CD8-positive, alpha-beta memory T cell (primary cell): ENCODE data around the gene OSER1. TPM values are rescaled to one million over a fixed set of nuclear protein-coding genes. Genes with fewer than 3 reads are reported as not detected.

Source experiments
- CTCF ChIA-PET: fragments of 350-600 bp; sonication (Branson Sonifier 250); formaldehyde crosslinking; loops from one replicate; lab custom pipeline; 2021; ENCODE audit warnings: antibody characterized with exemption; lab: Charles Lee
- POLR2A ChIA-PET: fragments of 350-600 bp; sonication (Branson Sonifier 250); formaldehyde crosslinking; loops from one replicate; lab custom pipeline; 2021; ENCODE audit warnings: antibody characterized with exemption; lab: Charles Lee
- DNase-seq, 5 donors: peaks; one replicate each; pipeline versions ENCODE4 v3.0.0 to v3.0.0-alpha.2; 2020 to 2022; ENCODE audit warnings: mixed read lengths in 1 of 5
- H3K27ac ChIP-seq: one replicate; pipeline ENCODE4 v1.7.0; 2013; ENCODE audit warnings: low read depth, mild to moderate bottlenecking, low read length, moderate library complexity
- H3K27me3 ChIP-seq: 2 replicates; pipeline ENCODE4 v1.7.0; 2013; ENCODE audit warnings: low read length, mild to moderate bottlenecking; ENCODE audit not compliant: insufficient read depth, poor library complexity, severe bottlenecking
- H3K36me3 ChIP-seq: 2 replicates; pipeline ENCODE4 v1.7.0; 2013; ENCODE audit warnings: mild to moderate bottlenecking, low read length, moderate library complexity; ENCODE audit not compliant: insufficient read depth
- H3K4me1 ChIP-seq: 2 replicates; pipeline ENCODE4 v1.7.0; 2013; ENCODE audit warnings: mild to moderate bottlenecking, low read length, moderate library complexity; ENCODE audit not compliant: insufficient read depth
- H3K4me3 ChIP-seq: 2 replicates; pipeline ENCODE4 v1.7.0; 2013; ENCODE audit warnings: mild to moderate bottlenecking, low read length
- H3K9me3 ChIP-seq: 2 replicates; pipeline ENCODE4 v1.7.0; 2013; ENCODE audit warnings: mild to moderate bottlenecking, low read length
- H3K27ac Mint-ChIP-seq, 8 donors: one replicate each; pipeline ENCODE4 v1.8.0; 2020 to 2021; ENCODE audit warnings: mixed read lengths in 8 of 8, mild to moderate bottlenecking in 6 of 8, inconsistent platforms in 3 of 8, moderate library complexity in 3 of 8
- H3K27me3 Mint-ChIP-seq, 2 donors: one replicate each; pipeline ENCODE4 v1.8.0; 2020 to 2021; ENCODE audit warnings: mixed read lengths in 2 of 2, mild to moderate bottlenecking in 1 of 2, moderate library complexity in 1 of 2
- H3K36me3 Mint-ChIP-seq, 3 donors: one replicate each; pipeline ENCODE4 v1.8.0; 2020 to 2021; ENCODE audit warnings: mixed read lengths in 3 of 3, inconsistent platforms in 1 of 3, mild to moderate bottlenecking in 1 of 3
- H3K4me1 Mint-ChIP-seq, 3 donors: one replicate each; pipeline ENCODE4 v1.8.0; 2020 to 2021; ENCODE audit warnings: mixed read lengths in 3 of 3, inconsistent platforms in 1 of 3, mild to moderate bottlenecking in 1 of 3
- H3K4me3 Mint-ChIP-seq, 7 donors: one replicate each; pipeline ENCODE4 v1.8.0; 2020 to 2021; ENCODE audit warnings: mixed read lengths in 7 of 7, mild to moderate bottlenecking in 6 of 7, moderate library complexity in 4 of 7, inconsistent platforms in 2 of 7
- H3K9me3 Mint-ChIP-seq, 5 donors: one replicate each; pipeline ENCODE4 v1.8.0; 2020 to 2022; ENCODE audit warnings: mixed read lengths in 5 of 5, mild to moderate bottlenecking in 3 of 5, moderate library complexity in 2 of 5, inconsistent platforms in 1 of 5
- polyA plus RNA-seq: library from polyadenylated mRNA; unstranded; fragments of 300-500 nt; fragmentation: Illumina TruSeq; gene quantifications from one replicate; pipeline ENCODE4 v1.2.3, GENCODE V29; 2021
- total RNA-seq, 2 experiments: library from RNA; stranded (reverse); gene quantifications; one replicate each; pipeline ENCODE4 v1.2.3, GENCODE V29; 2021

OSER1 gene
- 10 to 100 TPM; 24.8 to 25.7 TPM for total RNA-seq
- polyA plus RNA-seq = 35.1 TPM

DNA sequence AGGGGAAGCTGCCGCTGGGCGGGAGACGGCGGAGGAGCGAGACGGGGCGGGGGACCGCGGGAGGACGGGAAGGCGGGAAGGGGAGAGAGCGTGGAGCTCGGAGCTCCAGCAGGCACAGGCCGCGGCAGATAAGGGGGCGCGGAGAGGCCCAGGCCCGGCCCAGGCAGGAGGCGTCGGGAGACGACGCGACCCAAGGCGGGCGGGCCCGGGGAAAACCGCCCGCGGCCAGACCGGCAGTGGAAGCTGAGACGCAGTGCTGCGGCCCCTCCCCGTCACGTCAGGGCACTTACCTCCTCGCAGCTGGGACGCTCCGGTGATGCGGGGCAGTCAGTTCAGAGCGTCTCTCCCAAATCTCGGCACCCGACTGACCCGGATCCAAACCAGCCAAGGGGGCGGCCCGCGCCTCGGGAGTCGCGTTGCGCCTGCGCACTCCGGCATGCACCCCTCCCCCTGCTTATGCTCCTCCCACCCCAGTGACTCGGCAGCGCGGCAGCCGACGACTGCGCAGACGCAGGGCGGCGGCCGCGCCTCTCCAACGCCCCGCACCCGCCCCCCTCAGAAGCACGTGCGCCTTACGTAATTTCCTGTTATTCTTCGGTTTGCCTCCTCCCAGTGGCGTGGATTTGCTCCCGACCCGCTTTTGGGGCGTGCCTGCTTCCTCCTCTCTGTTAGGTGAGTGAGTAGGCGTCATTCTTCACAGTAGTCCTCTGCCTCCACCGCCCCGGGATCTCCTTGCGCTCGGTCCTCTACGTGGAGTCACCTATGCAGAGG lies at the start of gene OSER1:
Gene OSER1 (minus strand): TSS at position 366 of the 771 bp plus-strand sequence. CDS start 3,814 bp downstream, outside the sequence.
- Mint-ChIP-seq H3K4me3 (peak within 1 kb of the TSS; percentile 87 to 99 (median 93)), H3K4me1 (peaks cover 55 to 72% (median 68%) of the 10 kb centered on the region in 3 donors), H3K27me3 (no peaks in the 10 kb centered on the region), H3K9me3 (no peaks in the 10 kb centered on the region), H3K27ac (peak within 1 kb of the TSS; percentile 91 to 100 (median 98)), H3K36me3 (peaks cover 9 to 36% (median 11%) of the 10 kb centered on the region in 3 donors)
- Histone ChIP-seq H3K9me3 (no peaks in the 10 kb centered on the region), H3K4me1 (peaks cover 52% of the 10 kb centered on the region), H3K36me3 (no peaks in the 10 kb centered on the region), H3K4me3 (peak within 1 kb of the TSS; percentile 96), H3K27ac (peak within 1 kb of the TSS; percentile 96), H3K27me3 (no peaks in the 10 kb centered on the region)
- ChIA-PET CTCF (interaction anchor here (0.6 to 3.0 kb wide), 3 partner anchors 8 to 100 kb away, joined by 3 to 13 read pairs (median 7); partner anchors contain the start of gene FITM2), POLR2A (interaction anchor here (0.6 to 1.2 kb wide), 4 partner anchors 8 to 434 kb away, joined by 3 to 4 read pairs (median 3); no protein-coding TSS in a partner anchor)
- peak; percentile 97 to 99 (median 98) for DNase-seq

DNA sequence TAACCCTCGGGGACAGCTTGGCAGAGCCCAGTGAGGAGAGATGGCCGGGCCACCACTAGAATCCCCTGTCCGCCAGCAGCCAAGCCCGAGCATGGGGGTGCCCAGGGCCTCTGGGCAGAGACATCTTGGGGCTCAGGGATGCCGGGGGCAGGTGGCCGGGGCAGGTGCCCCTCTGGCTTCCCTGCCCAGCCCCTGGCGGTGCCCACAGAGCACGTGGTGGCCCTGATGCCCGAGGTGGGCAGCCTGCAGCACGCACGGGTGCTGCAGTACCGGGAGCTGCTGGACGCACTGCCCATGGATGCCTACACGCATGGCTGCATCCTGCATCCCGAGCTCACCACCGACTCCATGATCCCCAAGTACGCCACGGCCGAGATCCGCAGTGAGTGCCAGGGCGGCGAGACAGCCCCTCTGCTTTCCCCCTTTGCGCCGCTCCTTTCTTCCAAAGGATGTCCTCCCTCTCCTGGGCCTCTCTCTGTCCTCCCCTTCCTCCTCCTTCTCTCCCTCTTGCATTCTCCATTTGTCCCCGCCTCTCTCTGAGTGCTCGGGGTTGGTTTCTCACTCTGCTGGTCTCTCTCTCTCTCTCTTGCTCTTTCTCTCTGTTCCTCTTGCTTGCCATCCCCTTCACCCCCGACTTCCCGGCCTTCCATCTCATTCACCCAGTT lies 47.8 kb upstream of the OSER1 start:
- no peak overlapping the region for H3K27ac ChIP-seq
- no peaks in the 10 kb centered on the region for H3K9me3 ChIP-seq
- ChIA-PET CTCF (no interaction called here), POLR2A (no interaction called here)
- Mint-ChIP-seq H3K9me3 (no peaks in the 10 kb centered on the region), H3K27ac (no peak overlapping the region), H3K36me3 (peaks cover 0 to 2% (median 0%) of the 10 kb centered on the region in 3 donors), H3K27me3 (no peaks in the 10 kb centered on the region), H3K4me3 (no peak overlapping the region), H3K4me1 (no peaks in the 10 kb centered on the region)
- H3K4me1 ChIP-seq = no peaks in the 10 kb centered on the region
- DNase-seq = no peak
- no peaks in the 10 kb centered on the region for H3K27me3 ChIP-seq
- no peak overlapping the region for H3K4me3 ChIP-seq
- H3K36me3 ChIP-seq = no peaks in the 10 kb centered on the region

DNA sequence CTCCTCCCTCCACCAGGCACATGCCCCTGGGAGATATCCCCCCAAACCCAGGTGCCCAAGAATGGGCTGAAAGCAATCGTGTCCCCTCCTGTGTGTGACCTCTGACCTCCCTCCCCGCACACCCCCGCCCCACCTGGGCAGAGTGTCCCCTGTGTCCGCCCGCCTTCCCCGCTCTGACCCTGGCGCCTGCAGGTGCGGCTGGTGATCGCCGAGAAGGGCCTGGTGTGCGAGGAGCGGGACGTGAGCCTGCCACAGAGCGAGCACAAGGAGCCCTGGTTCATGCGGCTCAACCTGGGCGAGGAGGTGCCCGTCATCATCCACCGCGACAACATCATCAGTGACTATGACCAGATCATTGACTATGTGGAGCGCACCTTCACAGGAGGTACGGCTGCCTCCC lies 46.4 kb upstream of the OSER1 start:
- Mint-ChIP-seq H3K27me3 (peaks cover 2 to 4% of the 10 kb centered on the region in 2 donors), H3K36me3 (peaks cover 0 to 2% (median 0%) of the 10 kb centered on the region in 3 donors), H3K4me3 (no peak overlapping the region), H3K4me1 (no peaks in the 10 kb centered on the region), H3K9me3 (no peaks in the 10 kb centered on the region), H3K27ac (no peak overlapping the region)
- no peaks in the 10 kb centered on the region for H3K36me3 ChIP-seq
- ChIA-PET POLR2A (no interaction called here), CTCF (no interaction called here)
- DNase-seq = no peak
- no peak overlapping the region for H3K4me3 ChIP-seq
- no peak overlapping the region for H3K27ac ChIP-seq
- no peaks in the 10 kb centered on the region for H3K4me1 ChIP-seq
- H3K27me3 ChIP-seq = no peaks in the 10 kb centered on the region
- no peaks in the 10 kb centered on the region for H3K9me3 ChIP-seq

DNA sequence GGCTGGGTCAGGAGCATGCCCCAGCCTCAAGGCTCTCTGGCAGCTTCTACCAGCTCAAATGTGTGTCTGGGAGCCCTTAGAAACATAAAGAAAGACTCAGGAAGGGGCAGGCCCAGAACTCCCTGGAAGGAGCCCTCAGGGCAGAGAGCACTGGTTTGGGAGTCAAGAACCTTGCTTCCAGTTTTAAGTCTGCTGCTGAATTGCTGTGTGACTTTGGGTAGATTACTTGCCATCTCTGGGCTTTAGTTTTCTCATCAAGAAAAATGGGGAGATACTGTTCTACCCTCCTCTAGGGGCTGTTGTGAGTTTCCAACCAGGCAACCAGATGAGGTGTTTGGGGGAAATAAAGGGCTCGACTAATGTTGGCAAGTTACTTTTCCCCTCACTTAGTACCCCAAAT lies 45.4 kb upstream of the OSER1 start:
- Mint-ChIP-seq H3K27ac (no peak overlapping the region), H3K27me3 (peaks cover 3 to 6% of the 10 kb centered on the region in 2 donors), H3K36me3 (peaks cover 0 to 2% (median 0%) of the 10 kb centered on the region in 3 donors), H3K4me3 (no peak overlapping the region), H3K9me3 (no peaks in the 10 kb centered on the region), H3K4me1 (no peaks in the 10 kb centered on the region)
- H3K27ac ChIP-seq = no peak overlapping the region
- no peak overlapping the region for H3K4me3 ChIP-seq
- H3K9me3 ChIP-seq = no peaks in the 10 kb centered on the region
- no peaks in the 10 kb centered on the region for H3K27me3 ChIP-seq
- H3K36me3 ChIP-seq = no peaks in the 10 kb centered on the region
- no peak for DNase-seq
- POLR2A ChIA-PET = no interaction called here
- CTCF ChIA-PET = interaction anchor here (0.7 kb wide), 1 partner anchor 878 kb away, joined by 3 read pairs; no protein-coding TSS in a partner anchor
- no peaks in the 10 kb centered on the region for H3K4me1 ChIP-seq

DNA sequence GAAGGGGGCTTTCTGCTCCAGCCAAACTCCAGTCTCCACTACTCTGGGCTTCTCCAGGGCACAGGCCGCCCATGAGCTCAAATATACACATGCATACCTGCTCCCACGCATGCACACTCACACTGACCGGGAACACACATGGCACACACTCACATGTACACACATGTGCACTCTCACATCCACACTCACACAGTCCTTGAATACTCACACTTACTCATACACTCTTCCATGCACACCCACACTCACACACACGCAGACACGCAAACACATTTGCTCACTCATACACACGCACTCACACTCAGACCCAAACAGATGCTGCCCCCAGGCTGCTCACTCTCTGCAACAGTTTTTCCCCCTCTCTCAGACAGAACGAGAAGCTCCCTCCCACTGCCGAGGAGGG lies 43.5 kb upstream of the OSER1 start:
- Histone ChIP-seq H3K27ac (no peak overlapping the region), H3K27me3 (no peaks in the 10 kb centered on the region), H3K4me1 (no peaks in the 10 kb centered on the region), H3K9me3 (no peaks in the 10 kb centered on the region), H3K36me3 (no peaks in the 10 kb centered on the region), H3K4me3 (no peak overlapping the region)
- no peaks in the 10 kb centered on the region for H3K9me3 Mint-ChIP-seq
- no peaks in the 10 kb centered on the region for H3K4me1 Mint-ChIP-seq
- CTCF ChIA-PET = interaction anchor here (0.8 to 1.4 kb wide), 4 partner anchors 8 to 57 kb away, joined by 3 to 4 read pairs (median 4); partner anchors contain the start of gene FITM2
- peaks cover 15 to 16% of the 10 kb centered on the region in 2 donors for H3K27me3 Mint-ChIP-seq
- no peak for DNase-seq
- no peak overlapping the region for H3K27ac Mint-ChIP-seq
- no peak overlapping the region for H3K4me3 Mint-ChIP-seq
- H3K36me3 Mint-ChIP-seq = no peaks in the 10 kb centered on the region
- POLR2A ChIA-PET = no interaction called here

DNA sequence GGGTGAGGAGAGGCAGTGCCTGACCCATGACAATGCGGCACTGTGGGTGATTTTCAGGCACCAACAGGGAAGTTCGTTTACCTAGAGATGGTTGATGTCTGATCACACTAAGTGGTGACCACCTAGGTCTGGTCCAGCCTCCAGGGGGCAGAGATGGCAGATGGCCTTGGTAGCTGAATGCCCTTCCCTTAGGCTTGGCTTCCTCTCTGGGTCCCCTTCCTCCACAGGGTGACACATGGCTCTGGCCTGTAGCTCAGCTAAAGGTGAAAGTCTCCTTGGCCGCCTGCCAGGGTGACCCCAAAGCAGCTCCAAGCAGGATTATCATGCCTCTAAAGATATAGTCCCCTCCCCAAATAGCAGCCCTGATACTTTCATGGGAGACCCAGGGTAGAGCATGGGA lies 43.0 kb upstream of the OSER1 start:
- Histone ChIP-seq H3K4me1 (no peaks in the 10 kb centered on the region), H3K36me3 (no peaks in the 10 kb centered on the region), H3K9me3 (no peaks in the 10 kb centered on the region), H3K27me3 (peaks cover 2% of the 10 kb centered on the region), H3K27ac (no peak overlapping the region), H3K4me3 (no peak overlapping the region)
- Mint-ChIP-seq H3K9me3 (no peaks in the 10 kb centered on the region), H3K4me1 (no peaks in the 10 kb centered on the region), H3K4me3 (no peak overlapping the region), H3K27me3 (peaks cover 15 to 21% of the 10 kb centered on the region in 2 donors), H3K27ac (no peak overlapping the region), H3K36me3 (no peaks in the 10 kb centered on the region)
- ChIA-PET CTCF (interaction anchor here (1.1 to 1.4 kb wide), 2 partner anchors 20 to 58 kb away, joined by 3 to 4 read pairs; partner anchors contain the start of gene FITM2), POLR2A (no interaction called here)
- no peak for DNase-seq

DNA sequence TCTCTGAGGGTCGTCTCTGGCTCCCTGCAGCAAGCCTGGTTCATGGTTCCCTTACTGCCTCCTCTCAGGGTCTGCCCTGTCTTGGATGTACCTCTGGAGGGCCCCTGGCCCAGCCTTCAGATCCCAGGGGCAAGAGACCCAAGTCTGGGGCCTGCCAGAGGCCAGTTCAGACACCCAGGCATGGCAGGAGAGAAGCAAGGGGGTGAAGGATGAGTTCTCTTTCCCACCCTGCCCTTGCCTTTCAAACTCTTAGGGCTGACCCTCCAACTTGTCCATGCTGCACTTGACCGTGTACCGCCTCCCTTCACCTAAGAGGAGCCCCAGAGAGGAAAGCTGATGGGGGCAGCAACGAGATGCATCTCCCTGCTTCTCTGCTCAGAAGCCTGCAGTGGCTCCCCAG lies 40.7 kb upstream of the OSER1 start:
- Histone ChIP-seq H3K36me3 (no peaks in the 10 kb centered on the region), H3K27me3 (peaks cover 11% of the 10 kb centered on the region), H3K4me1 (no peaks in the 10 kb centered on the region), H3K4me3 (no peak overlapping the region), H3K27ac (no peak overlapping the region), H3K9me3 (no peaks in the 10 kb centered on the region)
- Mint-ChIP-seq H3K4me1 (peaks cover 4 to 12% (median 5%) of the 10 kb centered on the region in 3 donors), H3K27me3 (peaks cover 23 to 34% of the 10 kb centered on the region in 2 donors), H3K4me3 (no peak overlapping the region), H3K27ac (no peak overlapping the region), H3K36me3 (no peaks in the 10 kb centered on the region), H3K9me3 (peaks cover 0 to 2% (median 0%) of the 10 kb centered on the region in 5 donors)
- ChIA-PET POLR2A (no interaction called here), CTCF (no interaction called here)
- DNase-seq = no peak

DNA sequence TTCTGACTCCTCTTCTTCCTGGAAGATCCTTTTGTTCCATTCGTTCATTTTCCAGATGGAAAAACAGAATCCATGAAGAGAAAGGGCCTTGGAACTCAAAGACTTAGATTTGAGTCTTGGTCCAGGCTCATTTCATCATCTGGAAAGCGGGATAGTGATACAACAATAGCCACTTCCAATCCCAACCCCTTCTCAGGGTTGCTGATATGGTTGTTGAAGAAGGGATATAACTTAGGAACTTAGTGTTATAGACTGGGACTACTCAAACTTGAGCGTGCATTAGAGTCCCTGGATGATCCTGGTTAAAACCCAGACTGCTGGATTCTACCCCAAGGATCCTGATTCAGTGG lies 37.8 kb upstream of the OSER1 start:
- Mint-ChIP-seq H3K27ac (no peak overlapping the region), H3K4me3 (peak overlapping the region in 1 of 7 donors; percentile 48), H3K4me1 (peaks cover 4 to 12% (median 5%) of the 10 kb centered on the region in 3 donors), H3K9me3 (peaks cover 0 to 2% (median 0%) of the 10 kb centered on the region in 5 donors), H3K36me3 (no peaks in the 10 kb centered on the region), H3K27me3 (peaks cover 23 to 45% of the 10 kb centered on the region in 2 donors)
- no peak overlapping the region for H3K27ac ChIP-seq
- ChIA-PET POLR2A (no interaction called here), CTCF (no interaction called here)
- no peak for DNase-seq
- H3K4me3 ChIP-seq = no peak overlapping the region
- H3K36me3 ChIP-seq = no peaks in the 10 kb centered on the region
- H3K9me3 ChIP-seq = no peaks in the 10 kb centered on the region
- H3K27me3 ChIP-seq = peaks cover 11% of the 10 kb centered on the region
- H3K4me1 ChIP-seq = no peaks in the 10 kb centered on the region
